Heart left ventricle (tissue), 16 donors: ENCODE measurements around the gene FAM114A1. TPM values are rescaled to one million over a fixed set of nuclear protein-coding genes. Genes with fewer than 3 reads are reported as not detected.

Experiments used
- ATAC-seq, 4 donors: fragments of 200-7000 bp; cut with Tn5 transposase; one replicate each; pipeline ENCODE4 v1.9.1; 2020 to 2022; ENCODE audit warnings: moderate library complexity in 4 of 4, mild to moderate bottlenecking in 3 of 4, moderate number of reproducible peaks in 1 of 4
- DNase-seq, 5 donors: peaks; one replicate each; pipeline ENCODE4 v3.0.0-alpha.2; 2020
- H3K27ac ChIP-seq, 12 donors: fragments of 200-600 bp; sonication (generic) in 4 of 12; one replicate each; pipeline versions ENCODE4 v1.5.0 to v1.8.0; 2016 to 2022; ENCODE audit warnings: mild to moderate bottlenecking in 2 of 12
- H3K27me3 ChIP-seq, 9 donors: fragments of 200-600 bp; sonication (generic) in 2 of 9; one replicate each; pipeline versions ENCODE4 v1.5.1 to v1.8.0; 2016 to 2022; ENCODE audit warnings: mild to moderate bottlenecking in 3 of 9
- H3K36me3 ChIP-seq, 9 donors: fragments of 200-600 bp; sonication (generic) in 2 of 9; one replicate each; pipeline versions ENCODE4 v1.5.0 to v1.8.0; 2018 to 2022; ENCODE audit warnings: mild to moderate bottlenecking in 2 of 9
- H3K4me1 ChIP-seq, 12 donors: fragments of 200-600 bp; sonication (generic) in 4 of 12; one replicate each; pipeline versions ENCODE4 v1.5.0 to v1.8.0; 2016 to 2022; ENCODE audit warnings: mild to moderate bottlenecking in 3 of 12
- H3K4me3 ChIP-seq, 12 donors: fragments of 200-600 bp; sonication (generic) in 4 of 12; one replicate each; pipeline versions ENCODE4 v1.5.0 to v1.8.0; 2017 to 2022; ENCODE audit warnings: mild to moderate bottlenecking in 9 of 12, moderate library complexity in 4 of 12
- H3K9me3 ChIP-seq, 12 donors: fragments of 200-600 bp; sonication (generic) in 4 of 12; one replicate each; pipeline versions ENCODE4 v1.5.0 to v1.8.0; 2016 to 2022; ENCODE audit warnings: mild to moderate bottlenecking in 1 of 12
- POLR2A ChIP-seq, 2 donors: fragments of 450-650 bp; IDR thresholded peaks; one replicate each; pipeline ENCODE4 v1.6.1; 2017; ENCODE audit warnings: antibody characterized with exemption in 2 of 2, mild to moderate bottlenecking in 2 of 2, moderate library complexity in 2 of 2
- WGBS, 4 donors: extraction: QIAGEN DNeasy Blood & Tissue Kit in 2 of 4; methylation state at CpG; one replicate each; pipeline versions ENCODE4 v1.1.5 to v1.1.7; 2013 to 2018; 5-methylcytosine and 5-hydroxymethylcytosine counted together
- intact Hi-C, 10 donors: fragments of 100-400 bp; cut with DNase I; formaldehyde crosslinking; loops; one replicate each; pipeline versions ENCODE4 v1.11.1 to v1.14.2; 2022
- polyA plus RNA-seq, 2 donors: library from polyadenylated mRNA; stranded (reverse); fragments of 200-250 nt; gene quantifications; one replicate each; pipeline ENCODE4 v1.2.3, GENCODE V29; 2013
- total RNA-seq, 9 donors: library from RNA; depleted of rRNA in 2 of 9; stranded (reverse); fragments of >200 nt in 2 of 9; fragmentation: NEBNext Ultra II Directional in 3 of 9; extraction: Animal tissue kit (Norgen Biotek cat#: 25700) in 3 of 9; gene quantifications; one replicate each; pipeline versions ENCODE4 v1.1.0 to v1.2.4, GENCODE V29; 2016 to 2023
- TF ChIP-seq, protein P1 (sequence below), 12 donors: fragments of 200-600 bp; sonication (generic) in 4 of 12; IDR thresholded peaks; one replicate each; pipeline versions ENCODE4 v1.5.0 to v1.8.0; 2018 to 2022; ENCODE audit warnings: antibody characterized with exemption in 12 of 12, mild to moderate bottlenecking in 5 of 12
- donor health status: ischemic (EF 13 %, LVEDD 7.1; RV severe dilation, severe dysfunction).
- donor health status: healthy with polysubstance abuse.
- donor health status: DM: no; HTN: yes; CAD: no.
- donor health status: DM: no; HTN: no; CAD: no.
- donor health status: ischemic (EF 25% LVEDD 6.9; RV normal size, moderate dysfunction).
- donor health status: ischemic (EF 25% LVEDD 5.7; RV mildly dilated, moderate dysfunction).
- donor health status: healthy.
- donor health status: DM: yes; HTN: yes; CAD: no.
- donor health status: ischemic (EF 35%, LVEDD 5.7; RV mildly dilated, moderate dysfunction).
- donor health status: nonischemic (EF 11% LVEDD 7.7; RV severe dilation, severe dysfunction).
- donor health status: DM: yes; HTN: yes; CAD: no.
- donor health status: PGD.
- donor health status: ischemic (EF 29% LVEDD 5.4; RV normal size, mild dysfunction).
- donor health status: nonischemic (EF 23%, LVEDD 6.1; RV moderate dilation, normal function).

FAM114A1 gene
- total and polyA plus RNA-seq, 11 donors, result 6.0 to 41.5 (median 23.2) TPM

DNA sequence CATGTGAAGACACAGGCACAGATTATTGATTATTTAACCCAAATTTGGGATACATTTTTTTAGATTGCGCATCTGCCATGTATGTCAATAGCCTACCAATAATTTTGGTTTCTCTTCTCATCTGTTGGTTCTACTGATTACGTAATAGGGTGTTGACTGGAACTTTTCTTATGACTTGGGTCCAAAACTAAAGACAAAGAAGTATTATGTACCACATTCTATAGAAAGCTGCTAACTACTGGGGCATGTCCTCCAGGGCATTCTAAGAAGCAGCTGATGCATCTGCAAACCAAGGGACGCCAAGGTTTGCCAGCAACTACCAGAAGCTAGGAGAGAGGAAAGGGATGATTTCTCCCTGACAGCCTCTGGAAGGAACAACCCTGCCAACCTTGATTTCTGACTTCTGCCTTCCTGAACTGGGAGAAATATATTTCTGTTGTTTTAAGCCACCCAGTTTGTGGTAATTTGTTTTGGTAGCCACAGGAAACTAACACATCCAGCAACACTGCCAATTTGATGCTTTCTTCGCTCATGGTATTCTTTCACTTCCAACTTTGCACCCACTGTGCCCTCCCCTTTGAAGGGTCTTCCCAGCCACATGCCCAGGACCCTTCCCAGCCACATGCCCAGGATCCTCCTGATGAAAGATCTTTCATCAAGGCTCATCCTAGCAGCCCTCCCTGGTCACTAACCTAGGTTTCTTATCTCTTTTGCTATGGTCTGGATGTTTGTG lies 47.1 kb upstream of the FAM114A1 start:
- Histone ChIP-seq H3K4me1 (peaks cover 0 to 6% (median 0%) of the 10 kb centered on the region in 12 donors), H3K9me3 (peaks cover 0 to 14% (median 0%) of the 10 kb centered on the region in 12 donors), H3K27ac (no peak overlapping the region), H3K27me3 (no peaks in the 10 kb centered on the region), H3K4me3 (no peak overlapping the region), H3K36me3 (no peaks in the 10 kb centered on the region)
- intact Hi-C loops, result no loop called here
- ATAC-seq (no peak), DNase-seq (no peak)
- no peak for TF ChIP-seq POLR2A (IDR thresholded peaks at IDR 0.05)
- TF ChIP-seq, protein P1, sequence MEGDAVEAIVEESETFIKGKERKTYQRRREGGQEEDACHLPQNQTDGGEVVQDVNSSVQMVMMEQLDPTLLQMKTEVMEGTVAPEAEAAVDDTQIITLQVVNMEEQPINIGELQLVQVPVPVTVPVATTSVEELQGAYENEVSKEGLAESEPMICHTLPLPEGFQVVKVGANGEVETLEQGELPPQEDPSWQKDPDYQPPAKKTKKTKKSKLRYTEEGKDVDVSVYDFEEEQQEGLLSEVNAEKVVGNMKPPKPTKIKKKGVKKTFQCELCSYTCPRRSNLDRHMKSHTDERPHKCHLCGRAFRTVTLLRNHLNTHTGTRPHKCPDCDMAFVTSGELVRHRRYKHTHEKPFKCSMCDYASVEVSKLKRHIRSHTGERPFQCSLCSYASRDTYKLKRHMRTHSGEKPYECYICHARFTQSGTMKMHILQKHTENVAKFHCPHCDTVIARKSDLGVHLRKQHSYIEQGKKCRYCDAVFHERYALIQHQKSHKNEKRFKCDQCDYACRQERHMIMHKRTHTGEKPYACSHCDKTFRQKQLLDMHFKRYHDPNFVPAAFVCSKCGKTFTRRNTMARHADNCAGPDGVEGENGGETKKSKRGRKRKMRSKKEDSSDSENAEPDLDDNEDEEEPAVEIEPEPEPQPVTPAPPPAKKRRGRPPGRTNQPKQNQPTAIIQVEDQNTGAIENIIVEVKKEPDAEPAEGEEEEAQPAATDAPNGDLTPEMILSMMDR (IDR thresholded peaks at IDR 0.05), result no peak
- WGBS, 4 donors, result 82 to 91% (median 86%) methylated on average over 4 of the region's 4 CpGs

GRCh38 chr4:38821739-38822138 lies 45.9 kb upstream of the FAM114A1 start:
- no peak for TF ChIP-seq POLR2A (IDR thresholded peaks at IDR 0.05)
- TF ChIP-seq, protein P1 (IDR thresholded peaks at IDR 0.05), result no peak
- H3K27me3 ChIP-seq, result no peaks in the 10 kb centered on the region
- intact Hi-C loops, result no loop called here
- WGBS, 4 donors, result 92 to 98% (median 94%) methylated on average over 3 of the region's 3 CpGs
- peaks cover 0 to 3% (median 0%) of the 10 kb centered on the region in 12 donors for H3K4me1 ChIP-seq
- DNase-seq, result no peak
- H3K27ac ChIP-seq, result no peak overlapping the region
- no peak for ATAC-seq
- no peaks in the 10 kb centered on the region for H3K36me3 ChIP-seq
- peaks cover 0 to 10% (median 0%) of the 10 kb centered on the region in 12 donors for H3K9me3 ChIP-seq
- no peak overlapping the region for H3K4me3 ChIP-seq

- H3K9me3 ChIP-seq, result peaks cover 0 to 10% (median 0%) of the 10 kb centered on the region in 12 donors
- TF ChIP-seq, protein P1 (IDR thresholded peaks at IDR 0.05), result no peak
- TF ChIP-seq POLR2A (IDR thresholded peaks at IDR 0.05), result no peak
- H3K4me3 ChIP-seq, result no peak overlapping the region
- no peak for ATAC-seq
- no peak for DNase-seq
- WGBS, 4 donors, result 76 to 86% (median 80%) methylated on average over 5 of the region's 5 CpGs
- peaks cover 0 to 3% (median 0%) of the 10 kb centered on the region in 12 donors for H3K4me1 ChIP-seq
- H3K36me3 ChIP-seq, result no peaks in the 10 kb centered on the region
- H3K27ac ChIP-seq, result no peak overlapping the region
- intact Hi-C loops, result no loop called here
- no peaks in the 10 kb centered on the region for H3K27me3 ChIP-seq
Measured at GRCh38 chr4:38822748-38823303, 44.8 kb upstream of the FAM114A1 start.

DNA sequence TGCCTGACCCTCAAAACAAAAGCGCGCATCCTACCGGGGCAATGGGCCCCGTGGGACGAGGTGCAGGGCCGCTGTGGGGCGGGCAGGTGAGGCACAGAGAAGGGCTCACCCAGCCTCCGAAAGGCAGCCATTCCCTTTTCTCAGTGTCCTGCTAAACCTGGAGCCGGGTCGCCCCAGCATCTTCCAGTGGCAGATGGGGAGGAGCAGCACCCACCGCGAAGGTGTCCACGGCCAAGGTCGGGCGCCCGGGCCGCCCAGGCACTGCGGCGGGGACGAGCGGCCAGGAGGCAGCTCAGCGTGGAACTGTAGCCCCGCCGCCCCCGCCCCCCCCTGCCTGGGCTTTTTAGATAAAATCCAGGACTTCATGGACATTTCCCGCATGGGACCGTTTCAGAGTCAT lies 43.8 kb upstream of the FAM114A1 start:
- Histone ChIP-seq H3K36me3 (peaks cover 0 to under 1% (median 0%) of the 10 kb centered on the region in 9 donors), H3K27me3 (no peaks in the 10 kb centered on the region), H3K27ac (no peak overlapping the region), H3K4me1 (peaks cover 0 to 3% (median 0%) of the 10 kb centered on the region in 12 donors), H3K9me3 (peaks cover 0 to 10% (median 0%) of the 10 kb centered on the region in 12 donors), H3K4me3 (no peak overlapping the region)
- no peak for DNase-seq
- WGBS, 4 donors, result 91 to 95% (median 93%) methylated on average over 19 to 27 of the region's 27 CpGs
- TF ChIP-seq POLR2A (IDR thresholded peaks at IDR 0.05), result no peak
- TF ChIP-seq, protein P1 (IDR thresholded peaks at IDR 0.05), result no peak
- ATAC-seq, result no peak
- intact Hi-C loops, result no loop called here
